Right atrium auricular region (tissue), 2 donors: Measurements from ENCODE around the gene SPDYE1. TPM values are rescaled to one million over a fixed set of nuclear protein-coding genes. Genes with fewer than 3 reads are reported as not detected.

ENCODE experiments used
- DNase-seq: peaks from one replicate; pipeline ENCODE4 v3.0.0-alpha.2; 2019; ENCODE audit warnings: low spot score
- H3K27ac ChIP-seq, 2 donors: fragments of 200-600 bp; sonication (generic); 1 replicate in 1 of 2; 2 replicates in 1 of 2; pipeline ENCODE4 v1.5.1; 2016 to 2019
- H3K27me3 ChIP-seq, 2 donors: fragments of 200-600 bp; sonication (generic); one replicate each; pipeline versions ENCODE4 v1.5.1 to v1.6.0; 2017 to 2019
- H3K36me3 ChIP-seq: fragments of 200-600 bp; sonication (generic); one replicate; pipeline ENCODE4 v1.5.1; 2016
- H3K4me1 ChIP-seq, 2 donors: fragments of 200-600 bp; sonication (generic); one replicate each; pipeline versions ENCODE4 v1.5.1 to v1.6.0; 2017 to 2019
- H3K4me3 ChIP-seq, 2 donors: fragments of 200-600 bp; sonication (generic); 1 replicate in 1 of 2; 2 replicates in 1 of 2; pipeline ENCODE4 v1.5.1; 2017 to 2019; ENCODE audit warnings: mild to moderate bottlenecking in 1 of 2, moderate library complexity in 1 of 2
- H3K9me3 ChIP-seq, 2 donors: fragments of 200-600 bp; sonication (generic); one replicate each; pipeline ENCODE4 v1.5.1; 2019
- total RNA-seq, 2 donors: library from RNA; depleted of rRNA; stranded (reverse); fragments of >200 nt; gene quantifications; one replicate each; pipeline ENCODE4 v1.1.0, GENCODE V29; 2016
- TF ChIP-seq, protein P1 (sequence below), 2 donors: fragments of 200-600 bp; sonication (generic); IDR thresholded peaks; one replicate each; pipeline ENCODE4 v1.5.1; 2019; ENCODE audit warnings: antibody characterized with exemption in 2 of 2

The SPDYE1 gene
- total RNA-seq, 2 donors from 2014 or later: not detected

- peak; percentile 95 for DNase-seq
- Histone ChIP-seq H3K27me3 (no peaks in the 10 kb centered on the region), H3K27ac (peak within 1 kb of the TSS; percentile 86 to 97), H3K36me3 (peaks cover 8% of the 10 kb centered on the region), H3K4me3 (peak within 1 kb of the TSS; percentile 89 to 99), H3K9me3 (no peaks in the 10 kb centered on the region), H3K4me1 (peaks cover 0 to 51% of the 10 kb centered on the region in 2 donors)
- TF ChIP-seq, protein P1, sequence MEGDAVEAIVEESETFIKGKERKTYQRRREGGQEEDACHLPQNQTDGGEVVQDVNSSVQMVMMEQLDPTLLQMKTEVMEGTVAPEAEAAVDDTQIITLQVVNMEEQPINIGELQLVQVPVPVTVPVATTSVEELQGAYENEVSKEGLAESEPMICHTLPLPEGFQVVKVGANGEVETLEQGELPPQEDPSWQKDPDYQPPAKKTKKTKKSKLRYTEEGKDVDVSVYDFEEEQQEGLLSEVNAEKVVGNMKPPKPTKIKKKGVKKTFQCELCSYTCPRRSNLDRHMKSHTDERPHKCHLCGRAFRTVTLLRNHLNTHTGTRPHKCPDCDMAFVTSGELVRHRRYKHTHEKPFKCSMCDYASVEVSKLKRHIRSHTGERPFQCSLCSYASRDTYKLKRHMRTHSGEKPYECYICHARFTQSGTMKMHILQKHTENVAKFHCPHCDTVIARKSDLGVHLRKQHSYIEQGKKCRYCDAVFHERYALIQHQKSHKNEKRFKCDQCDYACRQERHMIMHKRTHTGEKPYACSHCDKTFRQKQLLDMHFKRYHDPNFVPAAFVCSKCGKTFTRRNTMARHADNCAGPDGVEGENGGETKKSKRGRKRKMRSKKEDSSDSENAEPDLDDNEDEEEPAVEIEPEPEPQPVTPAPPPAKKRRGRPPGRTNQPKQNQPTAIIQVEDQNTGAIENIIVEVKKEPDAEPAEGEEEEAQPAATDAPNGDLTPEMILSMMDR (IDR thresholded peaks at IDR 0.05): peak in 1 of 2 donors; percentile 27
Measured at GRCh38 chr7:44044315-44045225, 46.9 kb downstream of the SPDYE1 start, which contains the start of gene DBNL. Gene DBNL (plus strand): TSS chr7:44044702. CDS start chr7:44044738, 36 bp downstream.

- Histone ChIP-seq H3K36me3 (peaks cover 16% of the 10 kb centered on the region), H3K9me3 (no peaks in the 10 kb centered on the region), H3K27ac (peak overlapping the region; percentile 86 to 97), H3K27me3 (no peaks in the 10 kb centered on the region), H3K4me3 (peak overlapping the region; percentile 89 to 99), H3K4me1 (peaks cover 0 to 48% of the 10 kb centered on the region in 2 donors)
- TF ChIP-seq, protein P1 (IDR thresholded peaks at IDR 0.05): no peak
- DNase-seq: no peak
Measured at GRCh38 chr7:44045226-44046014, 47.7 kb downstream of the SPDYE1 start.

GRCh38 chr7:44046321-44047061 lies 48.8 kb downstream of the SPDYE1 start:
- Histone ChIP-seq H3K9me3 (no peaks in the 10 kb centered on the region), H3K27me3 (no peaks in the 10 kb centered on the region), H3K36me3 (peaks cover 27% of the 10 kb centered on the region), H3K27ac (peak overlapping the region in 1 of 2 donors; percentile 97), H3K4me3 (no peak overlapping the region), H3K4me1 (peaks cover 0 to 40% of the 10 kb centered on the region in 2 donors)
- no peak for DNase-seq
- TF ChIP-seq, protein P1 (IDR thresholded peaks at IDR 0.05): no peak

DNA sequence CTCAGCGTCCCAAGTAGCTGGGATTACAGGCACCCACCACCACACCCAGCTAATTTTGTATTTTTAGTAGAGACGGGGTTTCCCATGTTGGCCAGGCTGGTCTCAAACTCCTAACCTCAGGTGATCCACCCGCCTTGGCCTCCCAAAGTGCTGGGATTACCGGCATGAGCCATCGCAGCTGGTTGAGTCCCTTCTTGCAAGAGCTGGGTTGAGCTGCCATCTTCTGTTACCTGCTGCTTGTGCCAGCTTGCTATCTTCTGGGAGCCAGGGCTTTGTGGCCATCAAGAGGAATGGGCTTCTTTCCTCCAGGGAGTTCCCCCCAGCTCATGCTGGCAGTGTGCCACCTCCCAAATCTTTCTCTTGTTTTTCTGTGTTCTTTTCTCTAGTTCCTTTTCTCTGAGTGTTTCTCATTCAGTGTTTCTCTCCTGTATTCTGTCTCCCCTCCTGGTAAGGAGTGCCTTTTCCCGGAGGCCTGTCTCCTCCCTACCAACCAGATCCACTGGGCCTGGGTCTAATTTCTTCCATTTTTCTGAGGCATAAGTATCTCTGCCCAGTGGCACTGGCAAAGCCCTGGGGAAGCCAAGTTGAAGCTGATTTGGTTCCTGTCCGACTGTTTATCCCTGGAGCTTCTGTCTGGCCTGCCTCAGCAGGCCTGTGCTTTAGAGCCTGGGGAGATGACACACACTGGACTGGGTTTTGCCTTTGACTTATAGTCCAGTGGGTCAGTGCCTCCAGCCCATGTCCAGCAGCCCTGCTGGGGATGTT lies 50.5 kb downstream of the SPDYE1 start:
- H3K36me3 ChIP-seq: peaks cover 43% of the 10 kb centered on the region
- H3K4me3 ChIP-seq: no peak overlapping the region
- H3K27ac ChIP-seq: no peak overlapping the region
- DNase-seq: no peak
- no peaks in the 10 kb centered on the region for H3K27me3 ChIP-seq
- TF ChIP-seq, protein P1 (IDR thresholded peaks at IDR 0.05): no peak
- H3K4me1 ChIP-seq: peaks cover 0 to 40% of the 10 kb centered on the region in 2 donors
- no peaks in the 10 kb centered on the region for H3K9me3 ChIP-seq
